ENCODE measurements around the gene GEMIN7. TPM values are rescaled to one million over a fixed set of nuclear protein-coding genes. Genes with fewer than 3 reads are reported as not detected.
A peak's percentile ranks its signal among the peaks of the same experiment; 100 is the strongest.

The GEMIN7 gene
- total and polyA plus RNA-seq, 4 donors, result 10.0 to 25.2 (median 19.4) TPM

GRCh38 chr19:45092747-45093678 is 14.0 kb downstream of the GEMIN7 start, which contains the start of gene PPP1R37:
Gene PPP1R37 (plus strand): TSS chr19:45093179. CDS start chr19:45093326, 147 bp downstream.
- Histone ChIP-seq H3K4me1 (ENCODE audit: control insufficient read depth in 4 of 4, insufficient read depth in 4 of 4, low read length in 3 of 4) (peaks cover 8 to 66% (median 43%) of the 10 kb centered on the region in 4 donors), H3K36me3 (ENCODE audit: control insufficient read depth in 4 of 4, insufficient read depth in 3 of 4, low read depth in 1 of 4, low read length in 3 of 4) (peaks cover 0 to 8% (median 4%) of the 10 kb centered on the region in 4 donors), H3K27me3 (ENCODE audit: control insufficient read depth in 4 of 4, insufficient read depth in 4 of 4, low read length in 3 of 4) (no peaks in the 10 kb centered on the region), H3K4me3 (ENCODE audit: low read depth in 1 of 3, low read length in 3 of 3) (peak within 1 kb of the TSS; percentile 81 to 98 (median 89)), H3K27ac (ENCODE audit: low read depth in 1 of 2, low read length in 2 of 2) (peak within 1 kb of the TSS; percentile 91), H3K9me3 (ENCODE audit: control insufficient read depth in 4 of 4, low read length in 3 of 4) (no peaks in the 10 kb centered on the region), H3K9ac (ENCODE audit: low read depth in 1 of 2, low read length in 2 of 2) (peak within 1 kb of the TSS; percentile 61 to 77)
- TF ChIP-seq HNF4A (conservative IDR thresholded peaks at IDR 0.05) (peak; percentile 41 to 53), RAD21 (IDR thresholded peaks at IDR 0.05) (peak; percentile 5 to 37), GABPA (IDR thresholded peaks at IDR 0.05 in 1 of 2, conservative IDR thresholded peaks at IDR 0.05 in 1 of 2) (peak in 1 of 2 donors; percentile 78), TAF1 (conservative IDR thresholded peaks at IDR 0.05) (no peak), HNF4G (IDR thresholded peaks at IDR 0.05) (no peak), FOXA1 (IDR thresholded peaks at IDR 0.05) (no peak), NR2F2 (IDR thresholded peaks at IDR 0.05) (no peak), JUND (IDR thresholded peaks at IDR 0.05) (no peak), YY1 (IDR thresholded peaks at IDR 0.05) (peak; percentile 79), RXRA (IDR thresholded peaks at IDR 0.05) (peak; percentile 13 to 28), SP1 (IDR thresholded peaks at IDR 0.05) (peak; percentile 57), FOXA2 (IDR thresholded peaks at IDR 0.05) (no peak), MAX (IDR thresholded peaks at IDR 0.05) (no peak), ATF3 (IDR thresholded peaks at IDR 0.05) (no peak), REST (IDR thresholded peaks at IDR 0.05) (peak; percentile 24), ZBTB33 (IDR thresholded peaks at IDR 0.05) (no peak), CTCF (IDR thresholded peaks at IDR 0.05; ENCODE audit: low read depth, low read length, missing input control) (peak; percentile 22), EGR1 (IDR thresholded peaks at IDR 0.05; ENCODE audit: low read depth in 2 of 2) (peak in 1 of 2 donors; percentile 38)
- DNase-seq (ENCODE audit: low spot score), result peak; percentile 92
- WGBS, result under 1% methylated on average over 103 of the region's 103 CpGs
